IPS-NIHi11 (cell line): ENCODE data around the gene EFCAB8.

Experiments
- DNase-seq: peaks from one replicate; pipeline ENCODE4 v3.0.0; 2012; ENCODE audit warnings: mixed read lengths, low spot score

Gene EFCAB8

GRCh38 chr20:33007376-33008335 is 148.9 kb downstream of the EFCAB8 start, which contains the start of gene BPIFB2:
Gene BPIFB2 (plus strand): TSS chr20:33007704. CDS start chr20:33008575, 871 bp downstream.
- DNase-seq = no peak

- DNase-seq = no peak
Observed at GRCh38 chr20:33008336-33009213, 149.9 kb downstream of the EFCAB8 start.

GRCh38 chr20:33009214-33010132 is 150.8 kb downstream of the EFCAB8 start:
- DNase-seq = no peak

GRCh38 chr20:33010133-33010504 is 151.4 kb downstream of the EFCAB8 start:
- DNase-seq = no peak

GRCh38 chr20:33010674-33011449 is 152.1 kb downstream of the EFCAB8 start:
- DNase-seq = no peak
